Measurements from ENCODE around the gene PLA2G4B.

The PLA2G4B gene

GRCh38 chr15:41865490-41866055 lies 26.9 kb downstream of the PLA2G4B start:
- no peak overlapping the region for H2AFZ ChIP-seq (ENCODE audit: low read depth, low read length)
- no peaks in the 10 kb centered on the region for H3K36me3 ChIP-seq (replicated peaks; ENCODE audit: low read depth, low read length)
- H3K27me3 ChIP-seq (ENCODE audit: low read depth, low read length), result no peaks in the 10 kb centered on the region
- no peaks in the 10 kb centered on the region for H3K79me2 ChIP-seq (ENCODE audit: low read length)
- no peak overlapping the region for H3K9ac ChIP-seq (ENCODE audit: low read length)
- H3K27ac ChIP-seq (ENCODE audit: low read length), result no peak overlapping the region
- TF ChIP-seq CTCF (IDR thresholded peaks at IDR 0.05; ENCODE audit: low read depth, low read length), result no peak
- TF ChIP-seq EZH2phosphoT487 (IDR thresholded peaks at IDR 0.05; ENCODE audit: low read depth), result no peak
- H3K4me1 ChIP-seq (ENCODE audit: low read length), result no peaks in the 10 kb centered on the region
- no peaks in the 10 kb centered on the region for H3K9me3 ChIP-seq (ENCODE audit: insufficient read depth, low read length)
- H3K4me3 ChIP-seq (ENCODE audit: low read length), result no peak overlapping the region
- no peak overlapping the region for H3K4me2 ChIP-seq (ENCODE audit: low read length)
- no peaks in the 10 kb centered on the region for H4K20me1 ChIP-seq (ENCODE audit: insufficient read depth, low read length)

- no peak overlapping the region for H3K9ac ChIP-seq (ENCODE audit: low read length)
- TF ChIP-seq CTCF (IDR thresholded peaks at IDR 0.05; ENCODE audit: low read depth, low read length) (no peak), EZH2phosphoT487 (IDR thresholded peaks at IDR 0.05; ENCODE audit: low read depth) (no peak)
- H2AFZ ChIP-seq (ENCODE audit: low read depth, low read length), result no peak overlapping the region
- no peaks in the 10 kb centered on the region for H3K9me3 ChIP-seq (ENCODE audit: insufficient read depth, low read length)
- no peaks in the 10 kb centered on the region for H3K4me1 ChIP-seq (ENCODE audit: low read length)
- H3K4me2 ChIP-seq (ENCODE audit: low read length), result no peak overlapping the region
- no peak overlapping the region for H3K27ac ChIP-seq (ENCODE audit: low read length)
- H4K20me1 ChIP-seq (ENCODE audit: insufficient read depth, low read length), result no peaks in the 10 kb centered on the region
- no peaks in the 10 kb centered on the region for H3K36me3 ChIP-seq (replicated peaks; ENCODE audit: low read depth, low read length)
- H3K79me2 ChIP-seq (ENCODE audit: low read length), result no peaks in the 10 kb centered on the region
- no peaks in the 10 kb centered on the region for H3K27me3 ChIP-seq (ENCODE audit: low read depth, low read length)
- H3K4me3 ChIP-seq (ENCODE audit: low read length), result no peak overlapping the region
These were observed 27.6 kb downstream of the PLA2G4B start for GRCh38 chr15:41866263-41866703.

- TF ChIP-seq CTCF (IDR thresholded peaks at IDR 0.05; ENCODE audit: low read depth, low read length) (no peak), EZH2phosphoT487 (IDR thresholded peaks at IDR 0.05; ENCODE audit: low read depth) (no peak)
- H4K20me1 ChIP-seq (ENCODE audit: insufficient read depth, low read length), result no peaks in the 10 kb centered on the region
- no peaks in the 10 kb centered on the region for H3K36me3 ChIP-seq (replicated peaks; ENCODE audit: low read depth, low read length)
- H3K4me3 ChIP-seq (ENCODE audit: low read length), result no peak overlapping the region
- no peaks in the 10 kb centered on the region for H3K27me3 ChIP-seq (ENCODE audit: low read depth, low read length)
- H3K4me2 ChIP-seq (ENCODE audit: low read length), result no peak overlapping the region
- no peak overlapping the region for H2AFZ ChIP-seq (ENCODE audit: low read depth, low read length)
- no peak overlapping the region for H3K27ac ChIP-seq (ENCODE audit: low read length)
- no peaks in the 10 kb centered on the region for H3K79me2 ChIP-seq (ENCODE audit: low read length)
- no peaks in the 10 kb centered on the region for H3K4me1 ChIP-seq (ENCODE audit: low read length)
- H3K9ac ChIP-seq (ENCODE audit: low read length), result no peak overlapping the region
- H3K9me3 ChIP-seq (ENCODE audit: insufficient read depth, low read length), result no peaks in the 10 kb centered on the region
These were observed 28.4 kb downstream of the PLA2G4B start for GRCh38 chr15:41866872-41867579.

- H4K20me1 ChIP-seq (ENCODE audit: insufficient read depth, low read length), result no peaks in the 10 kb centered on the region
- no peak for TF ChIP-seq EZH2phosphoT487 (IDR thresholded peaks at IDR 0.05; ENCODE audit: low read depth)
- TF ChIP-seq CTCF (IDR thresholded peaks at IDR 0.05; ENCODE audit: low read depth, low read length), result no peak
- no peaks in the 10 kb centered on the region for H3K4me1 ChIP-seq (ENCODE audit: low read length)
- no peak overlapping the region for H2AFZ ChIP-seq (ENCODE audit: low read depth, low read length)
- no peaks in the 10 kb centered on the region for H3K9me3 ChIP-seq (ENCODE audit: insufficient read depth, low read length)
- H3K27me3 ChIP-seq (ENCODE audit: low read depth, low read length), result peaks cover 7% of the 10 kb centered on the region; the same call in 1 of the 2 replicates
- no peak overlapping the region for H3K4me3 ChIP-seq (ENCODE audit: low read length)
- H3K9ac ChIP-seq (ENCODE audit: low read length), result no peak overlapping the region
- H3K27ac ChIP-seq (ENCODE audit: low read length), result no peak overlapping the region
- no peak overlapping the region for H3K4me2 ChIP-seq (ENCODE audit: low read length)
- no peaks in the 10 kb centered on the region for H3K36me3 ChIP-seq (replicated peaks; ENCODE audit: low read depth, low read length)
- H3K79me2 ChIP-seq (ENCODE audit: low read length), result no peaks in the 10 kb centered on the region
These were observed 29.7 kb downstream of the PLA2G4B start for GRCh38 chr15:41868321-41868720.
